Measurements from ENCODE around the gene SND1.

SND1 gene

DNA sequence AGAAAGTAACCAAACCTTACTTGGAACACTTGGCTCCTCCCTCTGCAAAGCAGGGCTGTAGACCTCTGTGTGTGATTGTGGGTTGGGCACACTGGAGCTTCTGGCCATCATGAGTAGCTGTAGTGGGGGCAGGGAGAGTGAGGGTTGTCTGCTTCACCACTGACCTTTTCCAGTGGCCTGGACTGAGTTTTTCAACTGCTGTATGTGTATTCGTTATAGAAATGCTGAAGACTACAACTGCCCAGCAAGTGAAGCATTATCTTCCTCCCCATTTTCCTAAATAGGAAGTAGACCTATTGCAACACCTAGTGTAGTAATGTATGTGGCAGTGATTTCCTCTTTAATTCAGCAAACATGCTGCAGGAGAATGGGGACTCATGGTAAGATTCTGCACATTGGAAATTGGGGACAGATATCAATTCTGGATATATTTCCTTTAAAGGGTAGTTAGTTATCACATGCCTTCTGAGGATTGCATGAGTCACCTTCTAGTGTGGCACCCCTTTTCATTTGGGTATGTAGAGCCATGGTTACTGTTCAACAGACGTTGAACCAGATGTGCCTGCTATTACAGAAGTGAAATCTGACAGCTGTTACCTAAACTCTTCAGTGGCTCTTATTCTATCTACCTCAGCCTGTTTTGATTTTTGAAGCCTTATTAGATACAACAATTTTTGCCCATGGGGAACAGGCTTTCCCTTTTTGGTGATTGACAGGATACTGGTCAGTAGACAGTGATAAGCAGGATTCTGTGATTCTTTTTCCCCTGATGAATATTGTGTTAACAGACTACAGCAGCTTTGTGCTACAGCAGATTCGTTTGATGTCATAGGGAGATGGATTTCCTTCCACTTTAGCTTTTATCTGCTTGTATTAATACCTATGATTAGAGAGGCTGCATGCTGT is 130.9 kb downstream of the SND1 start:
- no peak for DNase-seq
- no peak overlapping the region for H3K4me3 ChIP-seq (ENCODE audit: low read depth, low read length)
- H3K27me3 ChIP-seq (replicated peaks): no peaks in the 10 kb centered on the region
- in situ Hi-C loops (cut with HindIII; ENCODE audit: low pct_ligation_motif_present, low sequenced_read_pairs): no loop called here
- no peak overlapping the region for H3K27ac ChIP-seq
- no peaks in the 10 kb centered on the region for H3K36me3 ChIP-seq (replicated peaks)
- TF ChIP-seq, protein P1, sequence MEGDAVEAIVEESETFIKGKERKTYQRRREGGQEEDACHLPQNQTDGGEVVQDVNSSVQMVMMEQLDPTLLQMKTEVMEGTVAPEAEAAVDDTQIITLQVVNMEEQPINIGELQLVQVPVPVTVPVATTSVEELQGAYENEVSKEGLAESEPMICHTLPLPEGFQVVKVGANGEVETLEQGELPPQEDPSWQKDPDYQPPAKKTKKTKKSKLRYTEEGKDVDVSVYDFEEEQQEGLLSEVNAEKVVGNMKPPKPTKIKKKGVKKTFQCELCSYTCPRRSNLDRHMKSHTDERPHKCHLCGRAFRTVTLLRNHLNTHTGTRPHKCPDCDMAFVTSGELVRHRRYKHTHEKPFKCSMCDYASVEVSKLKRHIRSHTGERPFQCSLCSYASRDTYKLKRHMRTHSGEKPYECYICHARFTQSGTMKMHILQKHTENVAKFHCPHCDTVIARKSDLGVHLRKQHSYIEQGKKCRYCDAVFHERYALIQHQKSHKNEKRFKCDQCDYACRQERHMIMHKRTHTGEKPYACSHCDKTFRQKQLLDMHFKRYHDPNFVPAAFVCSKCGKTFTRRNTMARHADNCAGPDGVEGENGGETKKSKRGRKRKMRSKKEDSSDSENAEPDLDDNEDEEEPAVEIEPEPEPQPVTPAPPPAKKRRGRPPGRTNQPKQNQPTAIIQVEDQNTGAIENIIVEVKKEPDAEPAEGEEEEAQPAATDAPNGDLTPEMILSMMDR (IDR thresholded peaks at IDR 0.05; ENCODE audit: low read depth, low read length, missing control alignments): no peak

- H3K4me3 ChIP-seq (ENCODE audit: low read depth, low read length): no peak overlapping the region
- H3K27me3 ChIP-seq (replicated peaks): no peaks in the 10 kb centered on the region
- TF ChIP-seq, protein P1 (IDR thresholded peaks at IDR 0.05; ENCODE audit: low read depth, low read length, missing control alignments): no peak
- in situ Hi-C loops (cut with HindIII; ENCODE audit: low pct_ligation_motif_present, low sequenced_read_pairs): no loop called here
- no peak for DNase-seq
- H3K27ac ChIP-seq: no peak overlapping the region
- no peaks in the 10 kb centered on the region for H3K36me3 ChIP-seq (replicated peaks)
Observed at GRCh38 chr7:127786184-127786583, 134.2 kb downstream of the SND1 start.

DNA sequence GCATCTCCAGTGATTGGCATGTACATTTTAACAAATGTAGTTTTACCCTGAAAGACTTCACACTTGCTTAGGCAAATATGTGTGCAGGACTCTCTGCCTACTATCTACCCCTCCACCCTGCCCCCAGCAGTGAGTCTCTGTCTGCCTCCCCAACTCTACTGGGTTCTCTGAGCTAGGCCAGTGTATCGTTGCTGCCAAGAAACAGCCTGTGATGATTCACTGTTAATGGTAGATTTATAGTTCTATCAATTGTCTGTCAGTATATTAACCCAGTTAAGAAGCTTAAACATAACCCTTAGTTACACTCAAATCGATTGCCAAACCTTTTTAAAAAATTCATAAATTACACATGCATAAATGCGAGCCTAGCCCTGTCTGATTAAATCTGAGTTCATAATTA is 137.0 kb downstream of the SND1 start:
- TF ChIP-seq, protein P1 (IDR thresholded peaks at IDR 0.05; ENCODE audit: low read depth, low read length, missing control alignments): no peak
- no peaks in the 10 kb centered on the region for H3K27me3 ChIP-seq (replicated peaks)

GRCh38 chr7:127791446-127792189 is 139.6 kb downstream of the SND1 start:
- in situ Hi-C loops (cut with HindIII; ENCODE audit: low pct_ligation_motif_present, low sequenced_read_pairs): no loop called here
- TF ChIP-seq, protein P1 (IDR thresholded peaks at IDR 0.05; ENCODE audit: low read depth, low read length, missing control alignments): no peak
- Histone ChIP-seq H3K27me3 (replicated peaks) (no peaks in the 10 kb centered on the region), H3K36me3 (replicated peaks) (no peaks in the 10 kb centered on the region), H3K4me3 (ENCODE audit: low read depth, low read length) (no peak overlapping the region), H3K27ac (no peak overlapping the region)
- no peak for DNase-seq

More for the DNA sequence above, 137.0 kb downstream of the SND1 start:
- Histone ChIP-seq H3K27ac (no peak overlapping the region), H3K36me3 (replicated peaks) (no peaks in the 10 kb centered on the region), H3K4me3 (ENCODE audit: low read depth, low read length) (no peak overlapping the region)
- no peak for DNase-seq
- in situ Hi-C loops (cut with HindIII; ENCODE audit: low pct_ligation_motif_present, low sequenced_read_pairs): no loop called here

DNA sequence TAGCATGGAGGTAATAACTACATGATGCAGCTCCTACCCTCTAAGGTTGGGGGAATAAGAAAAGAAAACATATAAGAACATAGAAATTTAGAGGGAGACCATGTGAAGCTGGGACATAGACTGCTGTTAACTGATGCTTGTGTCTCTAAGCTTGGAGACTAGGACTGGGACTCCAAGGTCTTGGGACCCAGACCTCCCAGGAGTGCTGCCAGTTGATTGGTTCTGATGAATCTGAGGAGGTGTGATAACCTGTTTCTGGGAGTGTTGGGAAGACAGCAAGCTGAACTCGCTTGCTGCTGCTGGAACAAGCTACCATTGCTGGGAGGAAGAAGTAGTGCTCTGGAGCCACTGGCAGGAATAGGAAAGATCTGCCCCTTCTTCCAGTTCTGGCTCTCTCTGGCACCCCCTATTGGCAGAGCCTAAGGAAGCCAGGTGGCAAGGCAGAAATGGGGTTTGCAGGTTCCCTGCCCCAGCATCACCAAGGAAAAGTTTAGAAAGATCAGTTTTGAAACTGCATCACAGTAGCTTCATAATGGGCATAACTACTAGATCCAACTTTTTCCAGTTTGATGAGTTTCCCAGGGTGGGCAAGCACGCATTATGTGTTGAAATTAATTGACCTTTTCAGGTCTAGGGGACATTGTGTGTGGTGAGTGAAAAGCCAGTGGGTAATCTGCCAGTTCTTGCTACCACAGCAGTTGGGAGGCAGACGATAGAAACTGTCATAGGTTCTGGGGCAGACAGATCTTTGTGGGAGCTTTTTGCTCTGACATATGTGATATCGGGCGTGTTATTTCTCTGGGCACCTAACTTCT is 140.7 kb downstream of the SND1 start:
- no peak for DNase-seq
- in situ Hi-C loops (cut with HindIII; ENCODE audit: low pct_ligation_motif_present, low sequenced_read_pairs): no loop called here
- no peaks in the 10 kb centered on the region for H3K27me3 ChIP-seq (replicated peaks)
- H3K27ac ChIP-seq: no peak overlapping the region
- no peak overlapping the region for H3K4me3 ChIP-seq (ENCODE audit: low read depth, low read length)
- TF ChIP-seq, protein P1 (IDR thresholded peaks at IDR 0.05; ENCODE audit: low read depth, low read length, missing control alignments): peak; percentile 82
- H3K36me3 ChIP-seq (replicated peaks): no peaks in the 10 kb centered on the region
